ENCODE results near the gene HS6ST1.

The HS6ST1 gene

GRCh38 chr2:128237911-128238697 lies 80.6 kb downstream of the HS6ST1 start:
- DNase-seq (ENCODE audit: low spot score) = no peak

- DNase-seq (ENCODE audit: low spot score) = no peak
Observed at GRCh38 chr2:128237081-128237534, 81.6 kb downstream of the HS6ST1 start.

GRCh38 chr2:128236491-128237035 lies 82.1 kb downstream of the HS6ST1 start:
- peak; percentile 45 for DNase-seq (ENCODE audit: low spot score)

GRCh38 chr2:128235581-128235980 lies 83.1 kb downstream of the HS6ST1 start:
- DNase-seq (ENCODE audit: low spot score) = no peak

GRCh38 chr2:128234613-128235012 lies 84.1 kb downstream of the HS6ST1 start:
- DNase-seq (ENCODE audit: low spot score) = no peak

GRCh38 chr2:128233790-128234395 lies 84.8 kb downstream of the HS6ST1 start:
- DNase-seq (ENCODE audit: low spot score) = no peak

- peak; percentile 82 for DNase-seq (ENCODE audit: low spot score)
Observed at GRCh38 chr2:128232965-128233789, 85.5 kb downstream of the HS6ST1 start.

- peak; percentile 50 for DNase-seq (ENCODE audit: low spot score)
Observed at GRCh38 chr2:128228894-128229293, 89.8 kb downstream of the HS6ST1 start.

GRCh38 chr2:128227862-128228261 lies 90.8 kb downstream of the HS6ST1 start:
- DNase-seq (ENCODE audit: low spot score) = no peak

- no peak for DNase-seq (ENCODE audit: low spot score)
Observed at GRCh38 chr2:128219891-128220290, 98.8 kb downstream of the HS6ST1 start.

GRCh38 chr2:128217671-128218070 lies 101.0 kb downstream of the HS6ST1 start:
- DNase-seq (ENCODE audit: low spot score) = no peak

GRCh38 chr2:128215897-128216642 lies 102.6 kb downstream of the HS6ST1 start:
- DNase-seq (ENCODE audit: low spot score) = no peak

Measured in kidney tubule cell (primary cell).